GM19023 (cell line): ENCODE measurements around the gene YBEY.
A peak's percentile ranks its signal among the peaks of the same experiment; 100 is the strongest.
"Not testable (repeated sequence)": the region's sequence is repeated elsewhere in the genome, so short reads cannot be mapped to it uniquely, and the experiment has no call there.

Experiments
- ATAC-seq: cut with Tn5 transposase; IDR thresholded peaks from one replicate; pipeline ENCODE4 v1.9.1; 2021; ENCODE audit warnings: mild to moderate bottlenecking, moderate library complexity; ENCODE audit not compliant: unreplicated experiment

Gene YBEY, protein sequence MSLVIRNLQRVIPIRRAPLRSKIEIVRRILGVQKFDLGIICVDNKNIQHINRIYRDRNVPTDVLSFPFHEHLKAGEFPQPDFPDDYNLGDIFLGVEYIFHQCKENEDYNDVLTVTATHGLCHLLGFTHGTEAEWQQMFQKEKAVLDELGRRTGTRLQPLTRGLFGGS

DNA sequence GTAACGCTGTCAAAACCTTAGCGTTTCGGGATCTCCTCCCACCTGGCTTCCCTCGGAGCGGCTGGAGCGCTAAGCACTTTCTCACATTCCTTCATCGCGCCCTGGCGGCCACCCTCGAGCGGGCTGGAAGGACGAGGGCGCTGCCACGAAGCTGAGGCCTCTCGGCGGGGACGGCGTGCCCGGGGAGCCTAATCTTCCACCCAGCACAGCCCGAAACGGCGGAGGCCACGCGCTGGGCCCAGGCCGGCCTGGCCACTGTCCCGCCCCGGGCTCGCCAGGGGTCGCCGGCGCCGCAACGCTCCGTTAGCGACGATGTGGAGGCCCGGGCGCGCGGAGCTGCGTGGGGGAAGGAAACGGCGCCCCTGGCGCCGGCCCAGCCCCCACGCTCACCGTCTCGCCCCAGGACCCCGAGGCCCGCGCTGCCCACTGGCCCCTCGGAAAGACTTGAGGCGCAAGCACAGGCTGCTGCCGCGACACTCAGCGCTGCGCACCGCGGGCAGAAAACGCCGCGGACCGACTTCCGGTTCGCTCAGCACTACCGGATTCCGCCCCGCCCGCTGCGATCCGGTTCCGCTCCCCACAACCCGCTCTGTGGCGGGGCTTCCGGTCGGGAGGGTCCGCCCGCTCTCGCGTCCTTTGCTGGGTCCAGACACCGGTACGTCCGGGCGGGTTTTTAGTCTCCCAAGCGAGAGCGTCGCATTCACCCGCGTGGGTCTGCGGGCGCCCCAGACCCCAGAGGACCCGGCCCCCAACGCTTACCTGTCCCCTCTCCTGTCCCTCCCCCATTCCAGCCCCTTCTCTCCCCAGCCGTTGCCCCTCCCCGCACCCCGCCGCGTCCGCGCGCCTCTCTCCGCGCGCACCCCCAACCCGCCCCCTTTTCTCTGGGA lies at the start of gene YBEY:
YBEY (plus strand) TSS at position 582 of the 887 bp plus-strand sequence. CDS start 572 bp downstream, outside the sequence.
- ATAC-seq: peak; percentile 86

DNA sequence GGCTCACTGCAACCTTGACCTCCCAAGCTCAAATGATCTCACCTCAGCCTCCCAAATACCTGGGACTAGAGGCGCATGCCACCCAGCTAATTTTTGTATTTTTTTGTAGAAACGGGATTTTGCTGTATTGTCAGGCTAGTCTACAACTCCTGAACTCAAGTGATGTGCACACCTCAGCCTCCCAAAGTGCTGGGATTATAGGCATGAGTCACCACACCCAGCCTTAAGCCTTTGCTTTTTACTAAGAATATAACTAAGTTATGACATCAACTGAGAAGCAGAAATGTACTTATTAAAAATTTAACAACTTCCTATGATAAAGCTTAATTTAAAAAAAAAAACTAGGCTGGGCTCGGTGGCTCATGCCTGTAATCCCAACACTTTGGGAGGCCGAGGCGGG lies 48.7 kb upstream of the YBEY start:
- no peak for ATAC-seq

DNA sequence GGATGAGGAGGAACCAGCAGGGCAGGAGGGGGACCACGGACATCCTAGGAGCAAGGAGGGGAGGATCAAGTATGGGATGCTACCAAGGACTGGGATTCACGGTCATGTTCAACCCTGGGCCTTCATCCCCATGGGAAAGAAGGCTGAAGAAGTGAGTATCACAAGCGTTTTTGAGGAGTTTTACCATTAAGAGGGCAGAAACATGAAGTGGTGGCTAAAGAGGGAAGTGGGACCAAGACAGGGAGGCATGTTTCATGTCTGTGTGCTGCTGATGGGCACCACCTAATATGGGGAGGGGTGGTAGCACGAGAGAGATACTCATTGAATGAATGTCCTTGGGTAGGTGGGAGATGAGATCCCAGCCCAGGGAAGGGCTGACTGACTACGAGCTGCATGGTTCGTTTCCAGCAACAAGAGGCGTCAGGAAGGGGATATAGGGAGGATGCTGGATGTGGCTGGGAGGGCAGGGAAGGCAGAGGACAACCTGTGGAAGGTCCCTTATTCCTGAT lies 46.3 kb upstream of the YBEY start:
- no peak for ATAC-seq

DNA sequence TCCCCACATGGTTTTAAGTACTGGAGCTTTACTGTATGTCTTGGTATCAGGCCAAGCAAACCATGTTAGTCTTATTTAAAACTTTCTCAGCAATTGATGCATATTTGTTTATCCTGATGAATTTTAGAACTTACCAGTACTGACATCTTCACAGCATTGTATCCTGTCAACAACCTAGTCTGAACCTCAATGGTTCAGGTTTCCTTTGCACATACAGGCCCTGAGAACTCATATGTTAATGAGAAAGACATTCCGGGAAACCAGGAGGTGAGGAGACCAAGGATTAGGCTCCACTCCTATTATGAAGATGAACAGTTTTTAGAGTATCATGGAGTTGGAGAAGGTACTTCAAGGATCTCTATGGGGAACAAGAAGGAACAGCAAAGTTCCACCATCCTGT lies 44.6 kb upstream of the YBEY start:
- not testable (repeated sequence) for ATAC-seq

DNA sequence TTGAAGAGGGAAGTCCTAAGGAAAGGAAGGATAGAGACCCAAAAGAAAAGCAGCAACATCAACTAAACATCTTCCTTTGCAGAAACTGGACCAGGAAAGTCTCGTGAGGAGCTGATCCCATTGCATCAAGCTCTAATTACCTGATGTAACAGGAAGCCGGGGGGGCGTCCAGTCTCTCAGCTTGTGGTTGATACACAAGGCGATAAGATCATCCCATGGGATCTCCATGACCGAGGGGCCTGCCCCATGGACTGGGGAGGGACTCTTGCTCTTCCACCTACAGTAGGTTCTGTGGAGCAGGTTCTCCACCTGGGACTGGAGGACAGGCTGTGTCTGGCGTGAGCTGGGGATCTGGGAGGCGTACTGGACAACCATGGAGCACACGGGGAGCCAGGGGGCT lies 42.8 kb upstream of the YBEY start:
- ATAC-seq: no peak

DNA sequence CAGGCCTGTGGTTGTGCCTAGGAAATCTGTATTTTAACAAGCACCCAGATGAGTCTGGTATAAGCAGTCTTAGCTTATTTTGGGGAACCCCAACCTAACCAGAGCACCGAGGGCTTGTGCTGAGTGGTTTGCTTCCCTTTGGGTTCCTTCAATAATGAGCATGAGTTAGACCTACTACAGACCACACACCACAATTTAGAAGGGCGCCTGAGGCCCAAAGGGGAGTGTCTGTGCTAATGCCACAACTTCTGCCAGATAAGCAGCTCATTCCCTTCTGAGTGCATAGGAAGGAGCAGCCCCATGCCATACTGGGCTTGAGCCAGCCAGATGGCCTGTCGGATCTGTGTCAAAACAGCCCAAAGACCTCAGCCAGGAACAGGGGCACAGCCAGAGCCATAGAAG lies 42.2 kb upstream of the YBEY start:
- no peak for ATAC-seq

DNA sequence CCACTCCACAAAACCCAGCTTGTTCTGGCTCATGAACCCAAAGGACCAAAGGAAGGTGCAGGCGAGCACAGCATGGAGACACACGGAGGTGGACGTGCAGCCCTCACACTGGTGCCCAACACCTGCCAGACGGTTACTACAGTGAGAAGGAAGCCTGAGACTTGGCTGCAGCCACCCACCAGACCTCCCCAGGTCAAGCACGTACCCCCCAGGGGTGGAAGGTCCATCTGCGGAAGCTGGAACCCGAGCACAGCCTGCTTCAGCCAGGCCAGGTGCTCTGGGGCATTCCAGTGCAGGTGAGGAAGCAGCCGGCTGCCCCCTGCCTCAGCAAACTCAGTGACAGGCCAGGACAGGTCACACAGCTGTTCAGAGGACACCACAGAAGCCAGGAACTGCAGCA lies 41.5 kb upstream of the YBEY start:
- no peak for ATAC-seq

DNA sequence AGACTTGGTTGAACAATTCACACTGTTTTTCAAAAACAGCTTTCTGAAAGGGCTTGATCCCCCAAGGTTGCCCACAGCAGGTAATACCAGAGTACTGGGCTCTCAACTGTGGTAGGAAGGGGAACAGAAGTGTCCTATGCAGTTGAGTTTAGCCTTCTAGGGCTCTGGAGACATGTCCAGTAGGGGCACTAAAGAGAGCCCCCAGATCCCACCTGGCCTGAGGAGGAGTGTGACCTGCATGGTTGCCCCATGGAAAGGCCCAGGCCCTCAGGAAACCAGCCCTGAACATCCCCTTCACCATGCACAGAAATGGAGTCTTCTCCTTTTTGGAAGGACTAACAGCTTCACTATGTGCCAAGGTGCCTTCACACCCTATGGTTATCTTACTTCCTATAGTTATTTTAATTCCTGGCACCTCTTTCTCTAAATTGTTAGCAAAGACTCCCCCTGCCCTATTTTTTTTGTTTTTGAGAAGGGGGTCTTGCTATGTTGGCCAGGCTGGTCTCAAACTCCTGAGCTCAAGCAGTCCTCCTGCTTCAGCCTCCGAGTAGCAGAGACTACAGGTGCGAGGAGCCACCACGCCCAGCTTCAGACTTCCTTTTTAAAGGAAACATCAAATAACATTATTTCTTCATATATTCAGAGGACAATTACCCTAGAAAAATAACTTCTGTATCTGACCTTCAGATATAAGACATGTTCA lies 40.8 kb upstream of the YBEY start:
- ATAC-seq: no peak

DNA sequence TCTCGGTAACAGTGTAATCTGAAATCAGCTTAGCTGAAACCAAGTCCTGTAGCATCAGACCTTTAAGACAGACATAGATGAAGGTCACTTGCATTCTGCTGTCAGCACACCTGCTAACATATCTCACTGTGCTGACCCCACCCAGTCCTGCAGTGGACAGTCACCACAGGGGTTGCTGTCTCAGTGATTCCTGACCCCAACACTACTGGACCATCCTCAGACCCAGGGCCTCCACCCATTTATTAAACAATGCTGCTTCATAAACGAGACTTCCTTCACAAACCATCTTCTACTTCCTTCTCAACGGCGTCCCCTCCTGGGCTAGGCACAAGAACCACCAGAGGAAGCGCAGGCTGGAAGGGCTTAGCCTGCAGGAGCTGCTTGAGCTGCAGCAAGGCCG lies 39.8 kb upstream of the YBEY start:
- ATAC-seq: no peak

DNA sequence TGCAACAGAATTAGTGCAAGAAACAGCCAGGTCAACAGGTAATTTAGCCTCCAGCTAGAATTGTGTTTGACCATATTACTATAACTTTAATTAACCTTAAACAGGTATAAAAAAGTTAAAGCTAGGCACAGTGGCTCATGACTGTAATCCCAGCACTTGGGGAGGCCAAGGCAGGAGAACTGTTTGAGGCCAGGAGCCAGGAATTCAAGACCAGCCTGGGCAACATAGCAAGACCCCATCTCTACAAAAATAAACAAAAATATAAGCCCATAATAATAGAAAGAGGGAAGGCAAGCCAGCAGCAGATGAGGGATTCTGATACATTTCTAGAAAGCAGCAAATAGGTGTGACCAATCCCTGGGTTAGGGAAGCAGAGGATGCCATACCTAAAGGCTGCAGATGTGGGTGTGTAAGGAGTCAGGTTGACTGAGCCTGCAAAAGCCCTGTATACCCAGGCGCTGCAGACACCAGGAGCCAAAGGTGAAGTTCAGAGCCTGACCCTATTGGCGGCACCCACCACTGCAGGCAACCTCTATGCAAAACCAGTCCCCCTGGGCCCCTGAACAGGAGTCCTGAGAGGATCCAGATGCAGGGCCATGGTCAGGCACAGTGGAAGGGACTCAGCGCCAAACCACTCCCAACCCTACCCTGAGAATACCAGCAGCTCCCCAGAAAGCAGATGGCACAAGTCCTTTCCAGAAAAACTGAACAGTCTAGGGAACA lies 38.3 kb upstream of the YBEY start:
- ATAC-seq: no peak

DNA sequence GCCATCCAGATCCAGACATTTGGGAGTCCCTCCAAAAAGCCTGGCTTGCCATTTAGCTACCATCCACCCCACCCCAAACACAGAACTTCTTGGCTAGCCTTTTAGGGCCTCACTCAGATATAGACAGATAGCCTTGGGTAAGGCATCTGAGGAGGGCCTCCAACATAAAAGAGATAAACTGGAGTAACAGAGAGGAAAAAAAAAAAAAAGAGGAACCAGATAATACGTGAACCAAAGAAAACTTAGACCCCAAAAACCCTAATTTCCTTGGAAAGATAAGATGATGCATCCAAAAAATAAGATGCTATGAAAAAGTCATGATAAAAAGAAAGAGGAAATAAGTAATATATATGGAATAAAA lies 37.7 kb upstream of the YBEY start:
- no peak for ATAC-seq

DNA sequence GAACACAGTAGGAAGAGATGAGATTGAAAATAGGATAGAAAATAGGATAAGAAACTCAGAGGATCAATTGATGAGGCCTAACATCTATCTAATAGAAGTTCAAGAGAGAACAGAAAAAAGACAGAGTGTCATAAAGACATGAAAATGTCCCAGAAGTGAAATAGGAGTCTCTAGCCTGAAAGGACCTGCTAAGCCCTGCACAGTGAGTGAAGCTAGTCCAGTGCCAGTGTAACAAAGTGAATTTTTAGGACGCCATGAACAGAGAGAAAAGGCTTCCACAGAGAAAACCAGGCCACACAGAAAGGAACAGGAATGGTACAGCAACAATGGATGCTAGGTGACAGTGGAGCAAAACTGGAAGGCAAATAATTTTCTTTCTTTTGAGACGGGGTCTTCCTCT lies 37.3 kb upstream of the YBEY start:
- no peak for ATAC-seq

DNA sequence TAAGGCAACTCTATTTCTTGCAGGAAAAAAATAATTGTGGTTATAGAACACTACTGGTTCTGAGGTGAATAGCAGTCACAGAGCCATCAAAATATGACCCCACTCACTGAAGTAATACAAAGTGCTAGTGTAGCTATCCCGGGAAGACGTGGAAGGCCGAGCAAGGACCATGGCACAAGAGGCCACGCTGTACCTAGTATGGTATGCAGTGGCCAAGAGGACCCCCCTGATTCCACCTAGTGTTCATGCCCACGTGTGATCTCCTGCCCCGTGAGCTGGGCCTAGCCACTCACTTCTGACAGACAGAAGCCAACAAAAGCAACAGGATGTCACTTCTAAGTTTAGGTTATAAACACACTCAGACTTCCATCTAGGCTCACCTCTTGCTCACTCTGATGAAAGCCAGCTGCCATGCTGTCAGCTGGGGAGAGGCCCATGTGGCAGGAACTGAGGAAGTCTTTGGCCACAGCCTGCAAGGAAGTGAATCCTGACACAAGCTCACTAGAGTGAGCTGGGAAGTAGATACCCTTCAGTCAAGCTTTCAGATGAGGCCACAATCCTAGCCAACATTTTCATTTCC lies 35.9 kb upstream of the YBEY start:
- ATAC-seq: no peak

DNA sequence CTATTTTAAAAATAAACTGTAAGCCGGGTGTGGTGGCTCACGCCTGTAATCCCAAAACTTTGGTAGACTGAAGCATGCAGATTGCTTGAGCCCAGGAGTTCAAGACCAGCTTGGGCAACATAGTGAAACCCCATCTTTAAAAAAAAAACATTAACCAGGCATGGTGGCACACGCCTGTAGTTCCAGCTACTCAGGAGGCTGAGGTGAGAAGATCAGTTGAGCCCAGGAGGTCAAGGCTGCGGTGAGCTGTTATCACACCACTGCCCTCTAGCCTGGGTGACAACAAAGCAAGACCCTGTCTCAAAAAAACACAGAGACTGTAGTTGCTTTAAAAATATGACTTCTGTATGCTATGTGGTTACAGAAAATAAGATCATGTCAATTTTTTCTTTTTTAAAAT lies 33.3 kb upstream of the YBEY start:
- no peak for ATAC-seq

DNA sequence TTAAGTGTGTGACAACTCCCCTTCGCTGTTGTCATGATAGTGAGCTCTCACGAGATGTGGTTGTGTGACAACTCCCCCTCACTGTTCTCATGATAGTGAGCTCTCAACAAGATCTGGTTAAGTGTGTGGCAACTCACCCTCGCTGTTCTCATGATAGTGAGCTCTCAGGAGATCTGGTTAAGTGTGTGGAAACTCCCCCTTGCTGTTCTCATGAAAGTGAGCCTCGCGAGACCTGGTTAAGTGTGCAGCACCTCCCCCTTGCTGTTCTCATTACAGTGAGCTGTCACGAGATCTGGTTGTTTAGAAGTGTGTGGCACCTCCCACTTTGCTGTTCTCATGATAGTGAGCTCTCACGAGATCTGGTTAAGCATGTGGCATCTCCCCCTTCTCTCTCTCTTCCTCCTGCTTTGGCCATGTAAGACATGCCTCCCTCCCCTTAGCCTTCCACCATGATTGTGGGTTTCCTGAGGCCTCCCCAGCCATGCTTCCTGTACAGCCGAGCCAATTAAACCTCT lies 32.5 kb upstream of the YBEY start:
- peak; percentile 53 for ATAC-seq

DNA sequence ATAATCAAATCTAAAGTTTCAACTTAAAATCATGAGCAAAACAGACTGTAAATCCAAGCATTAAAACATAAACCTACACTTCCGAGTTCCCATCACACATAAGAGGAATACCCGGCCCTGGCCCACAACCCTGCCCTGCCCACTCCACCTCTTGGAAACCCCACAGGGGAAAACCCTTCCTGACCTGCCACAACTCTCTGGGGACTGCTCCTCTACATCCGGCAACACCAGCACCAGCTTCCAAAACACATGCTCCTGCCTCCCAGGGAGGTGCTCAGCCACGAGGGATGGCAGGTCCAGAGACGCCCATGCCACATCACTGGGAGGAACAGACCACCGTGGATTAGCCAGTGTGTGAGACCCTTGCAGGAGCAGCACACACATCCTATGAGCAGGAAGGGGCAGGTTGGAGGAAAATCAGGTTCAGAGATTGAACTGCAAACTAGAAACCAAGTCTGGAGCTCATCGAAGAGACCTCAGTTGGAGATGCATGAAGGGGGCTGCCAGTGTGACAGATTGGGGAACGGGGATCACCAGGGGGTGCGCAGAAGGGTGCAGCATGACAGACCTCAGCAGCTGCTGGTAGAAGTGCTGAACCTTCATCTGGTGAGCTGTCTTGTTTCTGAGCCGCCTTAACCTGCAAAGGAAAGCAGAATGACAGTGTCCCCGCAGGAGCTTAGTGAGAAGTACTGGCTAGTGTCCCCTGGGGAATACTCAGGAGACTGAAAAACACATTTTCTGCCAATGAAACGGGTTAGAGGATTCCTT lies 31.8 kb upstream of the YBEY start:
- no peak for ATAC-seq

DNA sequence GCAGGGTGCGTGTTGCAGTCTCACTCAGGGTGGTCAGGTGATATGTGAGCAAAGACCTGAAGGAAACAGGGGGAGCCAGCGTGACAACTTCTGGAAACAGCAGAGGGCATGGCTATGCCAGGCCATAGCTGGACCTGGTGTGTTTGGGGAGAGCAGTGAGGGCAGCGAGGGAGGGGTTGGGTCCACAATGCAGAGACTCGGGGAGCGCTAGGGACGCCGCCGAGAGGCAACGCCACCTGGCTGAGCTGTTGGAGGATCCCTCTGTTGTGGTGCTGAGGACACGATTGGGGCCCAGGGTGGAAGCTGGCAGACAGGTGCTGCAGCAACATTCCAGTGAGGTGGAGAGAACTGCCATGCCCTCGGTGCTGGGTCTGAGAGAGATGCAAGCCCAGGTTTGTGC lies 31.0 kb upstream of the YBEY start:
- no peak for ATAC-seq

DNA sequence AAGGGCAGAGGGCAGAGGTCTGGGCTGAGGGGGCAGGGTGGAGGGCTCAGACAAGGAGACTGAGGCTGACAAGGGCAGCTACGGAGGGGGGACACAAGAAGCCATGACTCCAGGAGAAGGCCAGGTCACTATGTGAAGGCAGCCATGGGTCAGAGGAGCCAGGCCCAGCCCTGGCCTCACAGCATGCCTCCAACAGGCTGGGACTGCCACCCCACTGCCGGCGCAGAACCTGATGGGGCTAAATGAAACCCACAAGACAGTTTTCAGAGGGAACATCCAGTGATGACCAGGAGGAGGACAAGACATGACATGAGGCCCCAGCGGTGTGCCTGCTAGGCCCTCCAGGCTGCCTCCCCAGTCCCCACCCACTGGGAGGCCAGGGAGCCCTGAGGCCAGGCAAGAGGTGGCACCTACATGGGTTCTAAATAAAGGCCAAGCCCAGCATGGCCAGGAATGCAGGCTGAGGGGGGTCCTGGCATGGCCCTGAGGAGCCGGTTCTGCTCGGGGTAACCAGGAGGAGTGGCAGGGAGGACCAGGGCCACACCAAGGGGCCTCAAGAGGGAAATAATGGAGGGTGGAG lies 30.3 kb upstream of the YBEY start:
- ATAC-seq: no peak

DNA sequence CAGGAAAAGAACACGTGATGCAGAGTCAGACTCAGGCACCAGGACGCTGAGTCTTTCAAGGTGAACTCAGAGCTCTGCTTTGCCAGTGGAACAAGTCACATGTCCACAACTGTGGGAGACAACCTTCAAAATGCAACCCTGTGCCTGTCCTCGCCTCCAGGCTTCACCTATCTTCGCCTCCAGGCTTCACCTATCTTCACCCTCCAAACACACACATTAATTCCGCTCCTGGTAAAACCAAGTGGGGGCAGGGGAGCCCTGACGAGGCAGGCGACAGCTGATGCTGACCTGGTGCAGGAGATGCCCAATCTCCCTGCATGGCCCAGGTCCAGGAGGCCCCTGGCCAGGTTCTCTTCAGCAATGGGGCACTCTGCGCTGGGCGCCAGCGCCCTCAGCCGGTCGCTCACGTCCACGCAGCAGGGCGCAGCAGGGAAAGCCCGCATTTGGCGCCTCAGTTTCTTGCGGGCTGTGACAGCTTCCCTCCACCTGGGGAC lies 29.6 kb upstream of the YBEY start:
- no peak for ATAC-seq
